Activated gamma-delta T cell treated with anti-CD3 and anti-CD28 coated beads, Interleukin-2, amount 50 U/mL, for 16 hours (primary cell): ENCODE results near the gene HIPK2.

ENCODE experiments used
- DNase-seq: peaks from one replicate; pipeline ENCODE4 v3.0.0-alpha.2; 2020; ENCODE audit warnings: low read depth

Gene HIPK2

GRCh38 chr7:139532636-139533155, 245.1 kb downstream of the HIPK2 start:
- DNase-seq = no peak

- no peak for DNase-seq
These were observed 246.7 kb downstream of the HIPK2 start for GRCh38 chr7:139531094-139531493.

GRCh38 chr7:139526578-139527544, 250.9 kb downstream of the HIPK2 start:
- DNase-seq = no peak

GRCh38 chr7:139525750-139526149, 252.0 kb downstream of the HIPK2 start:
- DNase-seq = no peak

GRCh38 chr7:139525239-139525638, 252.6 kb downstream of the HIPK2 start:
- no peak for DNase-seq

- no peak for DNase-seq
These were observed 253.6 kb downstream of the HIPK2 start for GRCh38 chr7:139523968-139524815.

GRCh38 chr7:139523199-139523941, 254.4 kb downstream of the HIPK2 start, which contains the start of gene CLEC2L:
TSS of gene CLEC2L (plus strand) at chr7:139523685. CDS start at chr7:139523928, 243 bp downstream.
- no peak for DNase-seq

- DNase-seq = no peak
These were observed 255.0 kb downstream of the HIPK2 start for GRCh38 chr7:139522830-139523198.

GRCh38 chr7:139521439-139521838, 256.4 kb downstream of the HIPK2 start:
- no peak for DNase-seq

- no peak for DNase-seq
These were observed 262.5 kb downstream of the HIPK2 start for GRCh38 chr7:139515266-139515665.
